Epithelial cell of prostate (primary cell): Measurements from ENCODE around the gene PPP1R13L.
A peak's percentile ranks its signal among the peaks of the same experiment; 100 is the strongest.

Experiments used
- DNase-seq: peaks from one replicate; pipeline ENCODE4 v3.0.0-alpha.2; 2011; ENCODE audit warnings: low read depth, low spot score
- H3K27ac ChIP-seq: fragments of 450-650 bp; 2 replicates; pipeline ENCODE4 v1.5.1; 2017; ENCODE audit warnings: mild to moderate bottlenecking

The PPP1R13L gene

GRCh38 chr19:45404557-45405434 lies at the start of gene PPP1R13L:
TSS of gene PPP1R13L (minus strand) at chr19:45405069. CDS start at chr19:45398318, 6,751 bp downstream.
- H3K27ac ChIP-seq, result peak within 1 kb of the TSS; percentile 100
- peak; percentile 92 for DNase-seq

GRCh38 chr19:45451850-45452387 lies 47.0 kb upstream of the PPP1R13L start:
- no peak for DNase-seq

GRCh38 chr19:45451131-45451849 lies 46.4 kb upstream of the PPP1R13L start:
- DNase-seq, result peak; percentile 77
- peak overlapping the region; percentile 96 for H3K27ac ChIP-seq

More at GRCh38 chr19:45451850-45452387, 47.0 kb upstream of the PPP1R13L start:
- H3K27ac ChIP-seq, result peak overlapping the region; percentile 96

- no peak for DNase-seq
- peak overlapping the region; percentile 96 for H3K27ac ChIP-seq
Measured at GRCh38 chr19:45450012-45450333, 45.1 kb upstream of the PPP1R13L start.

GRCh38 chr19:45448887-45449299 lies 44.0 kb upstream of the PPP1R13L start:
- no peak for DNase-seq
- H3K27ac ChIP-seq, result peak overlapping the region; percentile 96

GRCh38 chr19:45448425-45448756 lies 43.5 kb upstream of the PPP1R13L start:
- no peak for DNase-seq
- peak overlapping the region; percentile 96 for H3K27ac ChIP-seq

- DNase-seq, result peak; percentile 97
- peak overlapping the region; percentile 96 for H3K27ac ChIP-seq
Measured at GRCh38 chr19:45446944-45447343, 42.1 kb upstream of the PPP1R13L start.

- no peak for DNase-seq
- H3K27ac ChIP-seq, result peak overlapping the region; percentile 96
Measured at GRCh38 chr19:45446295-45446694, 41.4 kb upstream of the PPP1R13L start.

- peak overlapping the region; percentile 96 for H3K27ac ChIP-seq
- DNase-seq, result no peak
Measured at GRCh38 chr19:45445139-45445538, 40.3 kb upstream of the PPP1R13L start.

- peak overlapping the region; percentile 96 for H3K27ac ChIP-seq
- no peak for DNase-seq
Measured at GRCh38 chr19:45444318-45445041, 39.6 kb upstream of the PPP1R13L start.

- H3K27ac ChIP-seq, result peak overlapping the region; percentile 96
- DNase-seq, result peak; percentile 58
Measured at GRCh38 chr19:45443462-45444317, 38.8 kb upstream of the PPP1R13L start.

- peak overlapping the region; percentile 96 for H3K27ac ChIP-seq
- no peak for DNase-seq
Measured at GRCh38 chr19:45442778-45443461, 38.1 kb upstream of the PPP1R13L start.

- H3K27ac ChIP-seq, result peak overlapping the region; percentile 96
- DNase-seq, result no peak
Measured at GRCh38 chr19:45442408-45442777, 37.5 kb upstream of the PPP1R13L start.

GRCh38 chr19:45440873-45441654 lies 36.2 kb upstream of the PPP1R13L start:
- no peak for DNase-seq
- H3K27ac ChIP-seq, result peak overlapping the region; percentile 68

- no peak for DNase-seq
- H3K27ac ChIP-seq, result peak overlapping the region; percentile 68
Measured at GRCh38 chr19:45440259-45440638, 35.4 kb upstream of the PPP1R13L start.

- DNase-seq, result no peak
- peak overlapping the region; percentile 68 for H3K27ac ChIP-seq
Measured at GRCh38 chr19:45439569-45440258, 34.8 kb upstream of the PPP1R13L start.

GRCh38 chr19:45439190-45439568 lies 34.3 kb upstream of the PPP1R13L start:
- H3K27ac ChIP-seq, result peak overlapping the region; percentile 68
- no peak for DNase-seq

GRCh38 chr19:45437328-45437727 lies 32.5 kb upstream of the PPP1R13L start:
- no peak overlapping the region for H3K27ac ChIP-seq
- DNase-seq, result no peak
